Kidney epithelial cell (primary cell): ENCODE results near the gene DARS1. TPM values are rescaled to one million over a fixed set of nuclear protein-coding genes. Genes with fewer than 3 reads are reported as not detected.

Source experiments
- DNase-seq: peaks from one replicate; pipeline ENCODE4 v3.0.0-alpha.2; 2010; ENCODE audit warnings: low read depth
- H3K27me3 ChIP-seq: 2 replicates; pipeline ENCODE4 v1.6.0; 2011; ENCODE audit warnings: low read length; ENCODE audit not compliant: control insufficient read depth, insufficient read depth
- H3K36me3 ChIP-seq: 2 replicates; pipeline ENCODE4 v1.5.1; 2011; ENCODE audit warnings: low read length; ENCODE audit not compliant: control insufficient read depth, insufficient read depth
- H3K4me3 ChIP-seq: 2 replicates; pipeline ENCODE4 v1.5.1; 2011; ENCODE audit warnings: low read depth, mild to moderate bottlenecking, control low read depth, low read length
- total RNA-seq: library from RNA; depleted of rRNA; stranded (reverse); fragments of >200 nt; gene quantifications from 2 replicates; pipeline ENCODE4 v1.2.3, GENCODE V29; 2015
- TF ChIP-seq, protein P1 (sequence below): IDR thresholded peaks from 2 replicates; pipeline ENCODE4 v1.5.1; 2011; ENCODE audit warnings: mild to moderate bottlenecking, moderate library complexity, low read length, control low read depth, inconsistent platforms; ENCODE audit not compliant: insufficient read depth, poor library complexity, severe bottlenecking

Gene DARS1
- total RNA-seq, 1 donor from 2014 or later: 69.4 TPM

DNA sequence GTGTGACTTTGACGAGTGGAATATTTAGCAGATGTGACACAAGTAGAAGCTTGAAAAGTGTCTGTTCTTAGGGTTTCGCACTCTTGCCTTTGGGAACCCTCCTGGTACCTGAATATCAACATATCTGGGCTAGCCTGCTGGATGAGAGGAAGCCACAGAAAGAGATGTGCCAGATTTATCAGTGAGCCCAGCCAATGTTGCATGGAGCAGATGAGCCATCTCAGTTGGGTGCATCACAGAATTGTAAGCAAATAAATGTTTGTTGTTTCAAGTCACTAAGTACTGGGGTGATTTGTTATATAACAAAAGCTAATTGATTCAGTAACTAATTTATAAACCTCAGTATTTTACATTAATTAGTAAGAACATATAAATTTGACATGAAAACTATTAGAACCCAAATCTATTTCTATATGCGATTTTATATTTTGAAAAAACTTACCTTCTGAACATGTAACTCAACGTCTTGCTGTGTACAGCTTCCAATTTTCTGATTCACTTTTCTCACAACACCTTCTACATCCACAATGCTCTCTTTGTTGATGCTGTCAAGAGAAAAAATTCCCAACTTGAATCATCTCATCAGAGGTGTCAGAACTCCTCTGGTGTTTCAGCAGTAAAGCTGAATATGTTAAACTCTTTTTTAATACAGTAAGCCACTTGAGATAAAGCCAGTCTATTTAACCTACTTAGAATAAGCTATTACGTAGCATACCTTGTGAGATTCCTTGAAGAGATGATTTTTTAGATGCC lies 42.3 kb downstream of the DARS1 start:
- no peak for DNase-seq
- H3K27me3 ChIP-seq: no peaks in the 10 kb centered on the region
- TF ChIP-seq, protein P1, sequence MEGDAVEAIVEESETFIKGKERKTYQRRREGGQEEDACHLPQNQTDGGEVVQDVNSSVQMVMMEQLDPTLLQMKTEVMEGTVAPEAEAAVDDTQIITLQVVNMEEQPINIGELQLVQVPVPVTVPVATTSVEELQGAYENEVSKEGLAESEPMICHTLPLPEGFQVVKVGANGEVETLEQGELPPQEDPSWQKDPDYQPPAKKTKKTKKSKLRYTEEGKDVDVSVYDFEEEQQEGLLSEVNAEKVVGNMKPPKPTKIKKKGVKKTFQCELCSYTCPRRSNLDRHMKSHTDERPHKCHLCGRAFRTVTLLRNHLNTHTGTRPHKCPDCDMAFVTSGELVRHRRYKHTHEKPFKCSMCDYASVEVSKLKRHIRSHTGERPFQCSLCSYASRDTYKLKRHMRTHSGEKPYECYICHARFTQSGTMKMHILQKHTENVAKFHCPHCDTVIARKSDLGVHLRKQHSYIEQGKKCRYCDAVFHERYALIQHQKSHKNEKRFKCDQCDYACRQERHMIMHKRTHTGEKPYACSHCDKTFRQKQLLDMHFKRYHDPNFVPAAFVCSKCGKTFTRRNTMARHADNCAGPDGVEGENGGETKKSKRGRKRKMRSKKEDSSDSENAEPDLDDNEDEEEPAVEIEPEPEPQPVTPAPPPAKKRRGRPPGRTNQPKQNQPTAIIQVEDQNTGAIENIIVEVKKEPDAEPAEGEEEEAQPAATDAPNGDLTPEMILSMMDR: no peak
- H3K36me3 ChIP-seq: no peaks in the 10 kb centered on the region
- H3K4me3 ChIP-seq: no peak overlapping the region

- H3K36me3 ChIP-seq: no peaks in the 10 kb centered on the region
- DNase-seq: no peak
- no peaks in the 10 kb centered on the region for H3K27me3 ChIP-seq
- TF ChIP-seq, protein P1: no peak
- H3K4me3 ChIP-seq: no peak overlapping the region
These were observed 48.9 kb downstream of the DARS1 start for GRCh38 chr2:135936524-135936923.

DNA sequence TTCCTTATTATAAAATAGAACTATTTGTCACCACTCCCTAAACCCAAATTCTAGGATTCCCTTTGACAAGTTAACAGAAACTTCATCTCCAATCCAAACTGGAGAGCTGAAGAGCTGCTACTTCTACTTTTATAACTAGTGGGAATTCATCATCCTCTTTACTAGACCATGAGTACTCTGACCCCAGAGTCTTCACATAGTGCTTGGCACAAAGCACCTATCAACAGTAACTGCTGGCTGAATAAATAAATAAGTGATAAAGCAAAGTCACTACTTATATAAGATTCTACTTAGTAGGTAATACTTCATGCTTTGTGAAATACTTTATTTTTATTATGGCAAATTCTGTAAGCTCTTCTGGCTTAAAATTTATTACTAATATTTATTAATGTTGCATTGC lies 49.5 kb downstream of the DARS1 start:
- no peaks in the 10 kb centered on the region for H3K27me3 ChIP-seq
- TF ChIP-seq, protein P1: no peak
- H3K36me3 ChIP-seq: no peaks in the 10 kb centered on the region
- no peak for DNase-seq
- no peak overlapping the region for H3K4me3 ChIP-seq

DNA sequence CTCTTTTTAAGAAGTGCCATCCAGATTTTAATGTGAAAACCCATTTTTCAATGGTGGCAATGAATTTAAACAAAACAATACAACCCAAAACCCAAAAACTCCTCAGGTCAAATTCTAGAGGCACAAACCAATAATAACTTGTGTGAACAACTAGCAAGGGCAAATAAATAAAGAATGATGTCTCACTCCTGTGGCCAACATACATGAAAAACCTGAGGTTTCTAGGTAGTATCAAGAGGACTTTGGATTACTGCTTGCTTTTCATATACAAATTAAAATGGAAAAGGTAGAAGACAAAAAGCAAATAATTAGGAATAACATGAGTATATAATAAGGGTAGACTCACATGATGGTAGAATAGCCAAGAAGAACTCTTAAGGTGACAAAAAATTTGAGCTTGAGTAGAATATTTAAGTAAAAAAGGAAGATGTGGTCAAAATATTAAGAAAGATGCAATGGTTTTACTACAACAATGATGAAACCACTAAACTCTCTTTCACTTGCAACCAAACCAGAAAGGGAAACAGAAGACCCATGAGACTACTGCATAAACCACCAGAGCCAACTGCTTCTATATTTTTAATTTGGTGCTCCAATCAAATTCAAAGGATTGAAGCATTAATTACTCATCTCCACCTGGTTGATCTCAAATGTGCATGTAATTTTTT lies 53.5 kb downstream of the DARS1 start:
- DNase-seq: no peak
- TF ChIP-seq, protein P1: no peak
- no peak overlapping the region for H3K4me3 ChIP-seq
- H3K36me3 ChIP-seq: no peaks in the 10 kb centered on the region
- H3K27me3 ChIP-seq: no peaks in the 10 kb centered on the region

DNA sequence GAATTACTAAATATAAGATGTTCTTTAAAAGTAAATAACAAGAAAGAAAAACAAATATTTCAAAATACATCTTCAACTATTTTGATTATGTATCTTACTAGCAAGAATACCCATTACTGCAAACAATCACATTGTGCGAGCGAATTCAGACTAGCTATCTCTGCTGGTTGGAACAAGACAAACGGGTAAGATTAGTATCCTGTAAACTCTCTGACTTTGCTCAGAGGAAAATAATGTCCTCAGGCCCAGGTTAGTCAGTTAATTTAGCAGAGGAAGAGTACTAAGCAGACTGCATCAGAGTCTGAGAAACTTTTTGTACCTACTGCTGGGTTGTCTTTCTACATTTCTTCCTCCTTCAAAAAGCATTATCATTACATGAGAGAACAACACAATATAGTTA lies 58.8 kb downstream of the DARS1 start:
- Histone ChIP-seq H3K36me3 (no peaks in the 10 kb centered on the region), H3K4me3 (no peak overlapping the region), H3K27me3 (no peaks in the 10 kb centered on the region)
- no peak for DNase-seq
- TF ChIP-seq, protein P1: no peak
